Right ventricle myocardium inferior (tissue), 1 donor: ENCODE data around the gene SERPINB2. TPM values are rescaled to one million over a fixed set of nuclear protein-coding genes. Genes with fewer than 3 reads are reported as not detected.
A peak's percentile ranks its signal among the peaks of the same experiment; 100 is the strongest.
"Not testable (repeated sequence)": the region's sequence is repeated elsewhere in the genome, so short reads cannot be mapped to it uniquely, and the experiment has no call there.

Source experiments
- ATAC-seq: fragments of 200-7000 bp; cut with Tn5 transposase; one replicate; pipeline ENCODE4 v1.9.1; 2020; ENCODE audit warnings: mild to moderate bottlenecking, moderate library complexity
- DNase-seq: peaks from one replicate; pipeline ENCODE4 v3.0.0; 2021; ENCODE audit errors: missing footprints
- intact Hi-C: fragments of 100-400 bp; cut with DNase I; formaldehyde crosslinking; loops from one replicate; pipeline ENCODE4 v1.11.0; 2022
- total RNA-seq: library from RNA; stranded (reverse); fragmentation: NEBNext Ultra II Directional; extraction: Animal tissue kit (Norgen Biotek cat#: 25700); gene quantifications from one replicate; pipeline ENCODE4 v1.2.1, GENCODE V29; 2021
- donor health status: DM: no; HTN: yes; CAD: no; lungs with severe emphysema.

Gene SERPINB2
- total RNA-seq, 1 donor from 2014 or later, result not detected

DNA sequence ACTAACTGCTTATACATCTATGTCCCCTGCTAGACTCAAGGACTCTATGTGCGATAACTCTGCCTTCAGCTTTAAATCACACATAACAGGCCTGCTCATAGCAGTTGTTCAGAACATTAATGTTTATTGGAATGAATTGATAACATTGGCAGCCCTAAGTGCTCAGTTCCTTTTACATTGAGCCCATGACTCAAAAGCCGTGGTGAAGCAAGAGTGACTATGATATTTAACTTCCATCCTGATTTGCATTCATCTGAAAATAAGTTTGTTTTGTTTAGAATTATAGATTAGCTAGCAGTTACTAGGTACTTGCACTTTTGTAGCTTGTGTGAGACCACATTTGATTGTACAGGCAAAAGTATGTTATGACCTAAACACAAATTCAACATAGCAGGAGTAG, 34.5 kb downstream of the SERPINB2 start:
- ATAC-seq (no peak), DNase-seq (no peak)
- intact Hi-C loops, result no loop called here

- intact Hi-C loops, result no loop called here
- no peak for DNase-seq
- no peak for ATAC-seq
Observed at GRCh38 chr18:63924551-63924950, 37.0 kb downstream of the SERPINB2 start.

GRCh38 chr18:63928331-63928730, 40.8 kb downstream of the SERPINB2 start:
- DNase-seq (no peak), ATAC-seq (no peak)
- intact Hi-C loops, result no loop called here

- ATAC-seq, DNase-seq, intact Hi-C loops: not testable (repeated sequence)
Observed at GRCh38 chr18:63929369-63929768, 41.9 kb downstream of the SERPINB2 start.

GRCh38 chr18:63930773-63931354, 43.4 kb downstream of the SERPINB2 start:
- ATAC-seq, result no peak
- DNase-seq, result no peak
- intact Hi-C loops, result no loop called here

DNA sequence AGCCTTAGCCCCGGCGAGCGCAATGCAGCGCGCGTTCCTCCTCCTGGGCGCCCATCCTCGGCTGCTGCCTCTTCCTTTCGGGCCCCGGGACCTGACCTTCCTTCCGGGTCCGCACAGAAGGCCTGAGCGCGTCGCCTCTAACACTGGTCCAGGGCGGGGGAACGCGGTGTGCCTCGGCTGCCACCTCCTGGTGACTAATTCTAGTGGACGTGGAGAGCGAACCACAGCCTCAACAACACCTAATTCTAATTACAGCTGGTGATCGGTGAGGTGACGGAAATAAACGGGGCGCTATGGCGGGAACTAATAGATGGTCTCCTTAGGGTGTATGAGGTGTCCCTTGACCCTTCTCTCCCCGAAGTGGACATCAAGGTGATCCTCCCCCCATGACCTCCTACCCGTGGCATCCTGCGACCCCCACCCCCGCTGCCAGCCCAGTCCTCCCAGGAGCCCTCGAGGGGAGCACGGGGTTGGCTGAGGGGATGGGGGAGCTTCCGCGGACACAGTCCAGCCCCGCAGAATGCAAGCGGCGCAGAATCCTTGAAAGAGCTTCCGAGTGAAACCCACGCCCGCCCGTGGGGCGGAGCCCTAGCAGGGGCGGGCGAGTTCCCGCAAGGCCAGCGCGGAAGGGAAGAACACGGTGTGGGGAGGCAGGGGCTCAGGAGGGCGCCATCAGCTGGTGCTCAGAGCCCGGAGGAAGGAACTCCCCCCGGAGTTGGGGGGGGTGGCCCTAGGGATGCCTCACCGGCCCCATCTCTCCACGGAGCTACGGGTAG, 48.8 kb downstream of the SERPINB2 start:
- intact Hi-C loops, result loop anchor here (1.0 to 2.0 kb wide), 2 partner anchors 112 to 418 kb away; no protein-coding TSS in a partner anchor
- DNase-seq, result peak; percentile 96
- ATAC-seq, result peak; percentile 99

DNA sequence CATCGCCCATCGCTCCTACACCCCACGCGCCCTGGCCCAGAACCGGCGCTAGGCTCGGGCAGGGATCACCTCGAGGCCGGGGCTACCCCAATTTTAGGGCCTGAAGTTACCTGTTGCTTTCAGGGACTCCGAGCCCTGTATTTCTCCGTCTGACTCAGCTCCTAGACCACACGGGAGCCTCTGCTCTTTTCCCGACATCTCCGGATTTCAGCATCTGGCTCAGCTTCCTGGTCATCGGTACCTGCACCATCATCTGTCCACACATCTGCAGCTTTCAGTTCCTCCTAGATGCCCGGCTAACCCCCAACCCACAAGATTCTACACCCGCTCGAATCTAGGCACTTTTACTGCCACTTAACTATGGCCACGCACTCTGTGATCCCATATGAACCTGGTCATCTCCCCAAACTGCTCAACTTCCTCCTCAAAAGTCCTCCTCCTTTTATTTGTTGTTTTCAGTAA, 49.5 kb downstream of the SERPINB2 start:
- no peak for ATAC-seq
- intact Hi-C loops, result loop anchor here (1.0 to 2.0 kb wide), 2 partner anchors 113 to 418 kb away; no protein-coding TSS in a partner anchor
- no peak for DNase-seq

- intact Hi-C loops, result no loop called here
- DNase-seq (no peak), ATAC-seq (no peak)
Observed at GRCh38 chr18:63940008-63940407, 52.5 kb downstream of the SERPINB2 start.

GRCh38 chr18:63940543-63941050, 53.1 kb downstream of the SERPINB2 start:
- ATAC-seq, intact Hi-C loops, DNase-seq: not testable (repeated sequence)

GRCh38 chr18:63947051-63947790, 59.7 kb downstream of the SERPINB2 start:
- DNase-seq, result no peak
- no peak for ATAC-seq
- intact Hi-C loops, result no loop called here

- intact Hi-C loops, result no loop called here
- peak; percentile 90 for ATAC-seq
- peak; percentile 81 for DNase-seq
Observed at GRCh38 chr18:63949068-63949737, 61.7 kb downstream of the SERPINB2 start, which contains the start of gene HMSD. TSS of gene HMSD (plus strand) at chr18:63949301. CDS start at chr18:63953456, 4,155 bp downstream.

- ATAC-seq (no peak), DNase-seq (no peak)
- intact Hi-C loops, result no loop called here
Observed at GRCh38 chr18:63951302-63951705, 63.8 kb downstream of the SERPINB2 start.

Other genes with a start within 250 kb of the SERPINB2 start
- gene SERPINB4, start 243.4 kb upstream of the SERPINB2 start, total RNA-seq, result not detected
- not detected for gene SERPINB3, start 225.8 kb upstream of the SERPINB2 start, total RNA-seq
- gene SERPINB11, start 184.7 kb upstream of the SERPINB2 start, total RNA-seq, result not detected
- gene SERPINB7, start 112.3 kb upstream of the SERPINB2 start, total RNA-seq, result not detected
- not detected for gene SERPINB10, start 20.3 kb downstream of the SERPINB2 start, total RNA-seq
- gene HMSD, start 61.6 kb downstream of the SERPINB2 start, total RNA-seq, result not detected
- 2.2 TPM for gene SERPINB8, start 82.4 kb downstream of the SERPINB2 start, total RNA-seq